Thyroid gland (tissue), 4 donors: ENCODE data around the gene NATD1.

Experiments
- POLR2A ChIP-seq, 2 donors: fragments of 450-650 bp; IDR thresholded peaks; one replicate each; pipeline ENCODE4 v1.6.1; 2017; ENCODE audit warnings: antibody characterized with exemption in 2 of 2, mild to moderate bottlenecking in 2 of 2, moderate library complexity in 1 of 2
- TF ChIP-seq, protein P1 (sequence below), 6 experiments: fragments of 200-600 bp in 3 of 6; fragments of 450-650 bp in 3 of 6; sonication (generic) in 3 of 6; IDR thresholded peaks; one replicate each; pipeline ENCODE4 v1.5.1; 2016 to 2019; ENCODE audit warnings: antibody characterized with exemption in 6 of 6, mild to moderate bottlenecking in 2 of 6, inconsistent platforms in 1 of 6, moderate library complexity in 1 of 6

DNA sequence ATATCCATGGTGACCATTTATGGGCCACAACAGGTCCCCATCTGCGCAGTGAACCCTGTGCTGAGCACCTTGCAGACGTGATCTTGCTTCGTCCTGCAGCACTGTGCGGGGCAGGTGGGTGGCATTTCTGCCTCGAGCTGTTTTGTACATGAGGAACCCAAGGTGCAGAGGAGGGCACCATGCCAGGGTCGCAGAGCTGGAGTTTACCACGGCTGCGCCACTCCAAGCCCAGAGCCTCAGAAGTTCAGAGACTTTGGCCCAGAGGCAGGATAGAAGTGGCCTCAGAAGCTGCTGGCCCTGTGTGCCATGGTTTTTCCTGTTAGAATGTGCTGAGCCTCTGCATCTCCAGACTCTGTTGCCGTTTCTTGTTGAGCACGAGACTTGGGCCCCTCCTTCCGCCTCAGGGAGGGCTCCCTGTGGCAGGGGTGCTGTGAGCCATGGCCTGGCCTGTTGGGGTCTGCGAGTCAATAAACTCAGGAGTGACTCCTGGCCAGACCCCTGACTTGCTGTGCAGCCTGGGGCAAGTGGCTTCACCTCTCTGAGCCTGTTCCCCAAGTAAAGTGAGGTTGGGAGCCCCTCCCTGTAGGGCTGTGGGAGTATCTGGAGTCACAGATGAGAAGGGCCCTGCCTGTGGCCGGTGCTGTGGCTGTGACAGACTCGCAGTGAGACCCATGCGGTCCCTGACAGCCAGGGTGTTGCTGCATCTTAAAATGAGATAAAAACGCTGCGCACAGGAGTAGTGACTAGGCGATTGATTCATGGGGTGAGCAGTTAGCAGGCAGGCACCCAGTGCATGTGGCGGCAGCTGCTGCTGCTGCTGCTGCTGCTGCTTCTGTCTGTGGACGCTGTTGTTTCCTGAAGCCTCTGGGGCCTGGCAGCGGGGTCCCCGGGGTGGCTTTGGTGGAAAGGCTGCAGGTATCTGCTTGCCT is 43.2 kb upstream of the NATD1 start:
- TF ChIP-seq, protein P1, sequence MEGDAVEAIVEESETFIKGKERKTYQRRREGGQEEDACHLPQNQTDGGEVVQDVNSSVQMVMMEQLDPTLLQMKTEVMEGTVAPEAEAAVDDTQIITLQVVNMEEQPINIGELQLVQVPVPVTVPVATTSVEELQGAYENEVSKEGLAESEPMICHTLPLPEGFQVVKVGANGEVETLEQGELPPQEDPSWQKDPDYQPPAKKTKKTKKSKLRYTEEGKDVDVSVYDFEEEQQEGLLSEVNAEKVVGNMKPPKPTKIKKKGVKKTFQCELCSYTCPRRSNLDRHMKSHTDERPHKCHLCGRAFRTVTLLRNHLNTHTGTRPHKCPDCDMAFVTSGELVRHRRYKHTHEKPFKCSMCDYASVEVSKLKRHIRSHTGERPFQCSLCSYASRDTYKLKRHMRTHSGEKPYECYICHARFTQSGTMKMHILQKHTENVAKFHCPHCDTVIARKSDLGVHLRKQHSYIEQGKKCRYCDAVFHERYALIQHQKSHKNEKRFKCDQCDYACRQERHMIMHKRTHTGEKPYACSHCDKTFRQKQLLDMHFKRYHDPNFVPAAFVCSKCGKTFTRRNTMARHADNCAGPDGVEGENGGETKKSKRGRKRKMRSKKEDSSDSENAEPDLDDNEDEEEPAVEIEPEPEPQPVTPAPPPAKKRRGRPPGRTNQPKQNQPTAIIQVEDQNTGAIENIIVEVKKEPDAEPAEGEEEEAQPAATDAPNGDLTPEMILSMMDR (IDR thresholded peaks at IDR 0.05), result no peak
- TF ChIP-seq POLR2A (IDR thresholded peaks at IDR 0.05), result no peak
